GM19324 (cell line): Measurements from ENCODE around the gene RPS2.
A peak's percentile ranks its signal among the peaks of the same experiment; 100 is the strongest.
"Not testable (repeated sequence)": the region's sequence is repeated elsewhere in the genome, so short reads cannot be mapped to it uniquely, and the experiment has no call there.

Source experiments
- ATAC-seq: cut with Tn5 transposase; IDR thresholded peaks from one replicate; pipeline ENCODE4 v1.9.1; 2021; ENCODE audit warnings: mild to moderate bottlenecking, moderate library complexity; ENCODE audit not compliant: unreplicated experiment, low FRiP score

The RPS2 gene

GRCh38 chr16:1966460-1966859 lies 1.8 kb upstream of the RPS2 start, which contains the start of gene RNF151:
Gene RNF151, plus strand, starts transcription at chr16:1966856. Its CDS starts 26 bp downstream, at chr16:1966882.
- no peak for ATAC-seq

- no peak for ATAC-seq
These were observed 873 bp upstream of the RPS2 start for GRCh38 chr16:1965396-1966001.

GRCh38 chr16:1963806-1964505 lies 670 bp downstream of the RPS2 start:
- peak; percentile 7 for ATAC-seq

GRCh38 chr16:1962161-1963153 lies 2.2 kb downstream of the RPS2 start:
- not testable (repeated sequence) for ATAC-seq

GRCh38 chr16:1961651-1962067 lies 3.0 kb downstream of the RPS2 start:
- ATAC-seq = no peak

GRCh38 chr16:1960665-1961630 lies 3.7 kb downstream of the RPS2 start:
- ATAC-seq = no peak

- peak; percentile 73 for ATAC-seq
These were observed 5.2 kb downstream of the RPS2 start, which contains the start of gene NDUFB10 for GRCh38 chr16:1959269-1960039. Gene NDUFB10, plus strand, starts transcription at chr16:1959538. Its CDS starts 87 bp downstream, at chr16:1959625.

- ATAC-seq = no peak
These were observed 5.8 kb downstream of the RPS2 start for GRCh38 chr16:1958715-1959268.

- ATAC-seq = not testable (repeated sequence)
These were observed 6.5 kb downstream of the RPS2 start for GRCh38 chr16:1958143-1958491.

- not testable (repeated sequence) for ATAC-seq
These were observed 7.0 kb downstream of the RPS2 start for GRCh38 chr16:1957434-1958142.

- ATAC-seq = no peak
These were observed 10.9 kb downstream of the RPS2 start for GRCh38 chr16:1953734-1954133.

- ATAC-seq = no peak
These were observed 14.1 kb downstream of the RPS2 start for GRCh38 chr16:1950559-1950958.

- no peak for ATAC-seq
These were observed 14.6 kb downstream of the RPS2 start for GRCh38 chr16:1950047-1950446.

- no peak for ATAC-seq
These were observed 15.1 kb downstream of the RPS2 start for GRCh38 chr16:1949507-1949906.

- ATAC-seq = no peak
These were observed 17.3 kb downstream of the RPS2 start for GRCh38 chr16:1947369-1947670.

- no peak for ATAC-seq
These were observed 17.9 kb downstream of the RPS2 start for GRCh38 chr16:1946495-1947368.
